GM06990 (cell line): ENCODE data around the gene PIGQ.

Source experiments
- DNase-seq: peaks from one replicate; pipeline ENCODE4 v3.0.0-alpha.2; 2011; ENCODE audit not compliant: insufficient read length; ENCODE audit errors: extremely low read depth
- H3K27me3 ChIP-seq: replicated peaks from 2 replicates; pipeline ENCODE4 v1.6.0; 2011; ENCODE audit warnings: low read length; ENCODE audit not compliant: control insufficient read depth, insufficient read depth
- H3K36me3 ChIP-seq: 2 replicates; pipeline ENCODE4 v1.5.1; 2011; ENCODE audit warnings: low read length; ENCODE audit not compliant: control insufficient read depth, insufficient read depth
- H3K4me3 ChIP-seq: replicated peaks from 2 replicates; pipeline ENCODE4 v1.5.1; 2011; ENCODE audit warnings: low read depth, mild to moderate bottlenecking, control low read depth, low read length
- CTCF ChIP-seq: IDR thresholded peaks from 2 replicates; pipeline ENCODE4 v1.5.1; 2011; ENCODE audit warnings: low read length, control low read depth, mild to moderate bottlenecking, inconsistent platforms; ENCODE audit not compliant: insufficient read depth, poor library complexity, severe bottlenecking

The PIGQ gene

GRCh38 chr16:582614-583331 lies 13.0 kb downstream of the PIGQ start:
- H3K27me3 ChIP-seq, result no peaks in the 10 kb centered on the region
- no peak overlapping the region for H3K4me3 ChIP-seq
- H3K36me3 ChIP-seq, result no peaks in the 10 kb centered on the region; the same call in 1 of the 2 replicates
- DNase-seq, result no peak
- TF ChIP-seq CTCF, result no peak

- DNase-seq, result no peak
- Histone ChIP-seq H3K36me3 (no peaks in the 10 kb centered on the region; the same call in 1 of the 2 replicates), H3K27me3 (no peaks in the 10 kb centered on the region), H3K4me3 (no peak overlapping the region)
- TF ChIP-seq CTCF, result no peak
These were observed 13.7 kb downstream of the PIGQ start for GRCh38 chr16:583470-583814.

GRCh38 chr16:583815-584591 lies 14.2 kb downstream of the PIGQ start:
- DNase-seq, result no peak
- Histone ChIP-seq H3K36me3 (no peaks in the 10 kb centered on the region; the same call in 1 of the 2 replicates), H3K4me3 (no peak overlapping the region), H3K27me3 (no peaks in the 10 kb centered on the region)
- TF ChIP-seq CTCF, result no peak

- TF ChIP-seq CTCF, result no peak
- H3K36me3 ChIP-seq, result no peaks in the 10 kb centered on the region; the same call in 1 of the 2 replicates
- DNase-seq, result no peak
- no peak overlapping the region for H3K4me3 ChIP-seq
- no peaks in the 10 kb centered on the region for H3K27me3 ChIP-seq
These were observed 15.6 kb downstream of the PIGQ start for GRCh38 chr16:585351-585750.

- H3K36me3 ChIP-seq, result no peaks in the 10 kb centered on the region; the same call in 1 of the 2 replicates
- no peak overlapping the region for H3K4me3 ChIP-seq
- H3K27me3 ChIP-seq, result no peaks in the 10 kb centered on the region
- DNase-seq, result no peak
- no peak for TF ChIP-seq CTCF
These were observed 16.4 kb downstream of the PIGQ start for GRCh38 chr16:586047-586644.
